ENCODE results near the gene CST5.
"Not testable (repeated sequence)": the region's sequence is repeated elsewhere in the genome, so short reads cannot be mapped to it uniquely, and the experiment has no call there.

The CST5 gene

GRCh38 chr20:23832775-23833513, 46.6 kb downstream of the CST5 start:
- no peak for DNase-seq

GRCh38 chr20:23831961-23832360, 47.6 kb downstream of the CST5 start:
- not testable (repeated sequence) for DNase-seq

- DNase-seq: no peak
Measured at GRCh38 chr20:23826541-23827021, 53.0 kb downstream of the CST5 start, which contains the start of gene CST2. CST2 (minus strand) TSS chr20:23826729; CDS start chr20:23826660, 69 bp downstream.
